ENCODE results near the gene NFS1. TPM values are rescaled to one million over a fixed set of nuclear protein-coding genes. Genes with fewer than 3 reads are reported as not detected.

The NFS1 gene
- total and polyA plus RNA-seq, 2 of the 8 experiments (the other 6 are each of a cell fraction or from before 2014, with no cell fraction given), result 26.1 to 38.8 TPM

GRCh38 chr20:35738410-35739179 is 39.4 kb upstream of the NFS1 start:
- H4K91ac ChIP-seq (replicated peaks; ENCODE audit: insufficient read length, low read length), result no peak overlapping the region
- H3K4me2 ChIP-seq (ENCODE audit: insufficient read depth in 1 of 2, low read depth in 2 of 2, low read length in 2 of 2), result peak overlapping the region in 1 of 2 experiments; percentile 63; a peak in 1 of 4 replicates
- H3K79me2 ChIP-seq (ENCODE audit: control insufficient read depth in 1 of 2, insufficient read depth in 2 of 2, low read length in 2 of 2), result peaks cover 34 to 88% of the 10 kb centered on the region in 2 experiments
- H3K18ac ChIP-seq (ENCODE audit: extremely low read depth, low read length), result no peak overlapping the region
- FAIRE-seq (no peak), DNase-seq (ENCODE audit: low read depth in 1 of 2, low spot score in 2 of 2) (no peak)
- no peak overlapping the region for H3K4ac ChIP-seq (replicated peaks; ENCODE audit: insufficient read length, low read depth, low read length)
- no peak overlapping the region for H3K56ac ChIP-seq (replicated peaks; ENCODE audit: insufficient read length, low read depth, low read length)
- H3K4me3 ChIP-seq (ENCODE audit: extremely low read depth in 1 of 4, insufficient read depth in 2 of 4, low read depth in 3 of 4, low read length in 4 of 4), result 0 out of 8 replicates have a peak overlapping the region, but pooled peaks of 1 of the 4 experiments have one; percentile 0
- peaks cover 22 to 26% of the 10 kb centered on the region in 2 experiments for H4K20me1 ChIP-seq (replicated peaks in 1 of 2; ENCODE audit: control insufficient read depth in 1 of 2, insufficient read depth in 2 of 2, low read length in 2 of 2)
- no peak overlapping the region for H2AFZ ChIP-seq (ENCODE audit: low read length)
- 0 out of 2 replicates have a peak, but pooled peaks cover 4% of the 10 kb centered on the region for H3K23me2 ChIP-seq (ENCODE audit: low read depth, low read length)
- ChIA-PET CTCF (ENCODE audit: partially characterized antibody) (interaction anchor here (0.5 to 1.1 kb wide), 2 partner anchors 103 to 114 kb away, joined by 3 to 4 read pairs; no protein-coding TSS in a partner anchor), POLR2A (ENCODE audit: partially characterized antibody) (interaction anchor here (0.6 to 45.3 kb wide), 15 partner anchors 10 to 854 kb away, joined by 3 to 2341 read pairs (median 5); partner anchors contain the start of genes CPNE1, ERGIC3, NFS1 and PHF20)
- H3K4me1 ChIP-seq (replicated peaks in 1 of 4; ENCODE audit: control insufficient read depth in 3 of 4, insufficient read depth in 4 of 4, low read length in 3 of 4), result peaks cover 0 to 4% (median 4%) of the 10 kb centered on the region in 4 experiments; a peak in 3 of 7 replicates
- no peak overlapping the region for H2BK20ac ChIP-seq (ENCODE audit: low read length)
- H3K36me3 ChIP-seq (ENCODE audit: control insufficient read depth in 2 of 4, insufficient read depth in 4 of 4, low read length in 3 of 4), result peaks cover 31 to 72% (median 63%) of the 10 kb centered on the region in 4 experiments
- no peak overlapping the region for H4K5ac ChIP-seq (ENCODE audit: insufficient read length, low read depth, low read length)
- no peak overlapping the region; a peak in 1 of 7 replicates for H3K9ac ChIP-seq (replicated peaks in 1 of 4; ENCODE audit: extremely low read depth in 1 of 4, low read depth in 3 of 4, low read length in 3 of 4)
- H2AK5ac ChIP-seq (ENCODE audit: low read depth, low read length), result no peak overlapping the region
- no peaks in the 10 kb centered on the region for H3K27me3 ChIP-seq (replicated peaks in 1 of 4; ENCODE audit: control insufficient read depth in 3 of 4, extremely low read depth in 1 of 4, insufficient read depth in 3 of 4, low read length in 3 of 4)
- no peak overlapping the region for H3K14ac ChIP-seq (ENCODE audit: insufficient read length)
- H3K27ac ChIP-seq (ENCODE audit: low read depth, low read length), result no peak overlapping the region
- no peak overlapping the region for H4K8ac ChIP-seq (ENCODE audit: extremely low read depth, insufficient read depth, low read length)
- peak in 1 of 2 experiments; percentile 60; a peak in 2 of 3 replicates for TF ChIP-seq POLR2A (IDR thresholded peaks at IDR 0.05; ENCODE audit: control extremely low read depth in 1 of 2, low read depth in 2 of 2, low read length in 2 of 2)
- TF ChIP-seq POU5F1 (IDR thresholded peaks at IDR 0.05; ENCODE audit: low read depth, low read length), result no peak
- H2BK5ac ChIP-seq (ENCODE audit: low read depth, low read length), result no peak overlapping the region
- 94% methylated on average over 4 of the region's 4 CpGs; no CpG with 5 or more reads in 1 of the 2 experiments for WGBS, 2 experiments (ENCODE audit: extremely low coverage in 1 of 2, insufficient coverage in 1 of 2, insufficient read length in 1 of 2, insufficient replicate concordance in 2 of 2, low coverage in 1 of 2, low lambda C conversion rate in 2 of 2, missing lambda C conversion rate in 1 of 2)
- H3K23ac ChIP-seq (ENCODE audit: insufficient read length), result no peak overlapping the region
- H3K79me1 ChIP-seq (ENCODE audit: low read depth, low read length), result no peaks in the 10 kb centered on the region
- H2BK12ac ChIP-seq (ENCODE audit: low read depth, low read length), result no peak overlapping the region
- no peak overlapping the region for H2BK15ac ChIP-seq (ENCODE audit: low read length)
- H2BK120ac ChIP-seq (replicated peaks; ENCODE audit: low read depth, low read length), result no peak overlapping the region
- H3K9me3 ChIP-seq (ENCODE audit: insufficient read depth in 2 of 2, low read depth in 1 of 2, low read length in 1 of 2), result no peaks in the 10 kb centered on the region
